GM15510 (cell line): ENCODE results near the gene GAREM1.

Experiments used
- POLR2A ChIP-seq: IDR thresholded peaks from 3 replicates; pipeline ENCODE4 v1.6.1; 2011; ENCODE audit warnings: borderline replicate concordance; ENCODE audit not compliant: insufficient read length; ENCODE audit errors: extremely low read depth

The GAREM1 gene

GRCh38 chr18:32261003-32261402 is 209.7 kb downstream of the GAREM1 start:
- TF ChIP-seq POLR2A = no peak

- no peak for TF ChIP-seq POLR2A
These were observed 211.1 kb downstream of the GAREM1 start for GRCh38 chr18:32259553-32259952.

DNA sequence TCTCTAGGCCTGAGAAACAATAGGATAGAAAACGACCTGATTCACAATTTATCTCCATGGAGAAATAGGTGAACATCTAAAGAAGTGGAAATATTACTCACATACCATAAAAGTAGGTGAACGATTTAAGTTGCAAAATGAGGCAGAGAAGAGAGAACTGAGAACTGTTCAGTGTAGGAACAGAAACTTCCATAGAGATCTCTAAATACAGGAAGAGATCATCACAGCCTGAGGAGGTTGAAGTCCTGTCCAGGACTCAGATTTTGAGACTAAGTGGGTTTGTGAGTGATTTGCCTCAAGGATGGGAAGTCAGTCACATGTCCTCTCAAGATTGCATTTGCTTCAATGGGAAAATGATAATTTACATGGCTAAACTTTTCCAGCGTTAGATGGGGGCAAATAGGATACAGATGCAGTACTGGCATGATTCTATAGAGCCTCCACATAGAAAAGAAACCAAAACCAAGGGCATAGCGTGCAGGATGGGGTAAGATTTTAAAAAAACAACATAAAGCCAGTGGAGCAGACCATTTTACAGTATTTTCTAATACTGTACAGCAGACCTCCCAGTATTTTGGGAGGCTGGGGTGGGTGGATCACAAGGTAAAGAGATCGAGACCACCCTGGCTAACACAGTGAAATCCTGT is 212.0 kb downstream of the GAREM1 start:
- no peak for TF ChIP-seq POLR2A

DNA sequence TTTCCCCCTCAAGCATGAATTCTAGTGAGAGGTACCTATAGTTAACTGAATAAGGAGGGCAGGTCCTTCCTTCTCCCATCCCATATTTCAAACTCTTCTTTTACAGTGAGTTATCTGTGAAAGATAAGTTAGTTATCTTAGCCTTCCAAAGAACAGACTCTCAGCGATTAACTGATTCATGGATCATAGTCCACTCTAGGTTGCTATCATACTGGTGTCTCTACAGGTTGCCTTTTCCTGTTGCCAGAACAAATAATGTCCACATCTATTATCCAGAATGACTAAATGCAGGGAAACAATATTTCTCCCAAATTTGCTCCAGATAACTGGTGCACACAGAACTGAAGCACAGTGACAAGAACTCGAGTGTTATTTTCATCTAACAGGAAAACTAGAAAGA is 212.5 kb downstream of the GAREM1 start:
- TF ChIP-seq POLR2A = no peak

GRCh38 chr18:32257084-32257785 is 213.4 kb downstream of the GAREM1 start:
- no peak for TF ChIP-seq POLR2A

- TF ChIP-seq POLR2A = no peak
These were observed 215.1 kb downstream of the GAREM1 start for GRCh38 chr18:32255570-32255969.

DNA sequence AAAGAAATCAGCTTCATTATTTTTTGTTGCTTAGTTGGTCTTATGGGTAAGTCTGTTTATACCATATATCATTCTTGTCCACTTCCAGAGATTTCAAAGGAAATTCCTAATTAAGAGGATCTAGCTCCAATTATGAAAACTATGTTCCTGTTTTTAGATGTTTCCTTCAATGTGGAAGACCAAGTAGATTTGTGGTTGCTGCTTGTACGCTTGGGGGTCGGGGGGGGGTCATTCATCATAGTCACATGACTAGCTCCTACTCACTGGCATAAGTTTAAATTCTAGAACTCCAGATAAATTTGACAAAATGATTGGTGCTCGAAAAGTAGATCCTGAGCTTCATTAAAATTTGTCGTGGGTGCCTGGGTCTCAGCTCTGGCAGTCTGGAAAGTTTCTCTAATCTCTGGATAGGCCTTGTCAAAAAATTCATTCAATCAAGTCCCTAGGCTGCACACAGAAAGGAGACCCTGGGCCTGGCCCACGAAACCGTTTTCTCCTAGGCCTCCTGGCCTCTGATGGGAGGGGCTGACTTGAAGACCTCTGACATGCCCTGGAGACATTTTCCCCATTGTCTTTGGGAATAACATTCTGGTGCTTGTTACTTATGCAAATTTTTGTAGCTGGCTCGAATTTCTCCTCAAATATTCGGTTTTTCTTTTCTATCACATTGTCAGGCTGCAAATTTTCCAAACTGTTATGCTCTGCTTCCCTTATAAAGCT is 218.4 kb downstream of the GAREM1 start:
- no peak for TF ChIP-seq POLR2A

- TF ChIP-seq POLR2A = no peak
These were observed 219.2 kb downstream of the GAREM1 start for GRCh38 chr18:32251466-32251865.

DNA sequence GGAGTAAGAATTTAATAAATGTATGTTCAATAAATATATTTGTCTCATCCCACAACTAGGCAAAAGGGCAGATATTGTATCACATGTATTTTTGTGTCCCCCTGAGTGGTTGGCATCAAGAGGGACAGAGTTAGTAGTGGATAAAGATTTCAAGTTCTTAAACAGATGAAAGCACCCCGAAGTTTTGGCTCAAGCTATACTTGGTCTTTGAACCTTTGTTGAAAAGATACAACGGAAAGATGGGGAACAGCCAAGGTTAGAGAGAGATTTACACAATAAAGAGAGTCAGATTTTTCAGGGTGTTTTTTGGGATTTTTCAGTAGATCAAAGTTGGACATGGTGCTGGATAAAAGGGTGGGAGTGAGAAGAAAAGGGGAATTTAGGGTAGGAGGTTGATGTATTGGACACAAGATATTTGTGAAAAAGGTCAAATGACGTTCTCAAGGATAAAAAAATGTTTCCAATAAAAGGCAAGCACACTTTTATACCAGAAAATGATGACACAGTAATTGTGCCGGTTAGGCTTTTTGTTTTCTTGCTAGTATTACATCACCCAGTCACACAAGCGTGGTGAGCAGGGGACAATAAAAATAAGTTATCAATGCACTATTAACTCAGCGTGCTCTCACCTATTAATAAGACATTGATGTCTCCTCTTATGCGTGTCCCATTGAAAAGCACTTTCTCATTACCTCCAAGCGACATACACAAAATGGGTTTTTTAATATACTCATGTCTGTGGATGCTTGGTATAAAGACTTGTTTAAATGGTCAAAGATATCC is 221.3 kb downstream of the GAREM1 start:
- TF ChIP-seq POLR2A = no peak

- no peak for TF ChIP-seq POLR2A
These were observed 225.8 kb downstream of the GAREM1 start for GRCh38 chr18:32244881-32245280.

- no peak for TF ChIP-seq POLR2A
These were observed 227.3 kb downstream of the GAREM1 start for GRCh38 chr18:32243358-32243757.

DNA sequence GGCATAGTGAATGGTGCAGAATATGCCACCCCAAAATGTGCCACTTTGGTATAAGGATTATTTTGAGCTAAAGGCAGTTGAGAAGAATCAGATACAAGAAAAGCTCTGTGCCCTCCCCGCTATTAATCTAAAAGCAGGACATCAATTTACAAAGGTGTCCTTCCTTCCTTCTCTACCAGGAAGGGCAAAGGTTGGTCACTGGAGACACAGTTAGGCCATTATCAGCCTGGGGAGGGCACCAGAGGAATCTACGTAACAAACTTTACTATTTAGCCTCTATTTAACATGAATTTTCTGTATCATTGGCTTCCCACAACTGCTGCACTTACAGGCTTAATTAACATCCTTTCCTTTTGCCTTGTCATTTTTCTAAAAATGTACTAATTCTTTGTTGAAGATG is 228.3 kb downstream of the GAREM1 start:
- TF ChIP-seq POLR2A = no peak

GRCh38 chr18:32238635-32239268 is 231.9 kb downstream of the GAREM1 start:
- no peak for TF ChIP-seq POLR2A

GRCh38 chr18:32237049-32237448 is 233.6 kb downstream of the GAREM1 start:
- no peak for TF ChIP-seq POLR2A
